GM21360 (cell line): Measurements from ENCODE around the gene PSG6.
"Not testable (repeated sequence)": the region's sequence is repeated elsewhere in the genome, so short reads cannot be mapped to it uniquely, and the experiment has no call there.

Source experiments
- ATAC-seq: cut with Tn5 transposase; IDR thresholded peaks from one replicate; pipeline ENCODE4 v1.9.1; 2021; ENCODE audit warnings: mild to moderate bottlenecking, moderate library complexity; ENCODE audit not compliant: unreplicated experiment

PSG6 gene

DNA sequence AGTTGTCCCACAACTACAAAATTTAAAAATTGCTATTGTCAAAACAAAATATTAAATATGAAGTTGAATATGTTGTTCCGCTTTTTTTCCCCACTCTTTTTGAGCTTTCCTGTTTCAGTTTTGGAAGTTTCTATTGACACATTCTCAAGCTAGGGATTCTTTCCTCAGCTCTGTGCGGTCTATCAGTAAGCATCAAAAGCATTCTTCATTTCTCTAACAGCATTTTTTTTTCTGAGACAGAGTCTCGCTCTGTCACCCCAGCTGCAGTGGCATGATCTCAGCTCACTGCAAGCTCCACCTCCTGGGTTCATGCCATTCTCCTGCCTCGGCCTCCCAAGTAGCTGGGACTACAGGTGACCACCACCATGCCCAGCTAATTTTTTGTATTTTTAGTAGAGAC, 4.8 kb downstream of the PSG6 start:
- ATAC-seq: not testable (repeated sequence)

DNA sequence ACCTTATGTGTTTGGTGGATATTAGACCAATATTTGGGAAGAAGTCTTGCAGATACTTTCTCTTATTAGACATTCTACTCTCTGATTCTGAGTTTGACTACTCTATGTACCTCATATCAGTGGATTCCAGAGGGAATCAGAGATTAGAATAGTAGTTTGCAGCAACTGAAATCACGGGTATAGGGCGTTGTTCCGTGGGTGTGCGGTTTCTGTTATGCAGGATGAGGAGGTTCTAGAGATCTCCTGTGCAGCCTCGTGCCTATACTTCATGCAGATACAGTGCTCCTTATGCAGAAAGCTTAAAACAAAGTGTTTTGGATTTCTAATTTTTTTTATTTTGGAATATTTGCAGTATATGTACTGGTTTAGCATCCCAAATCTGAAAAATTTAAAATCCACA, 6.0 kb downstream of the PSG6 start:
- ATAC-seq: not testable (repeated sequence)

DNA sequence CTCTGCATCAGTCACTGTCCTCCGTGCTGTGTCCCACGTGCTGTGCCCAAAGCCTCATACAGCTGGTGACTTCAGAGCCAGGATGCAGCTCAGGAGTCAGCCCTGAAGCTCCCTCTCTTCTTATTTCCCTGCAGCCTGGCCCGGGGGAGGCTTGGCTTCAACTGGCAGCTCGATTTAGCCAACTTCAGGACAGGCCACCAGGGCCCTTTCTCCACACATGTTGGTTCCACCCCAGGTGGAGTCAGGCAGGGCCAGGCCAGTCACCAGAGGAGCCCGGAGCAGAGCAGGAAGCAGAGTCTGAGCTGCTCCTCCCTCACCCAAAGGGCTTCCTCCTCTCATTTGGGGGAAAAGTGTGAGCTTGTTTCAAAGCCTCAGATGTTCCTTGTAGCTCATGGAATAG, 11.5 kb downstream of the PSG6 start:
- ATAC-seq: not testable (repeated sequence)

DNA sequence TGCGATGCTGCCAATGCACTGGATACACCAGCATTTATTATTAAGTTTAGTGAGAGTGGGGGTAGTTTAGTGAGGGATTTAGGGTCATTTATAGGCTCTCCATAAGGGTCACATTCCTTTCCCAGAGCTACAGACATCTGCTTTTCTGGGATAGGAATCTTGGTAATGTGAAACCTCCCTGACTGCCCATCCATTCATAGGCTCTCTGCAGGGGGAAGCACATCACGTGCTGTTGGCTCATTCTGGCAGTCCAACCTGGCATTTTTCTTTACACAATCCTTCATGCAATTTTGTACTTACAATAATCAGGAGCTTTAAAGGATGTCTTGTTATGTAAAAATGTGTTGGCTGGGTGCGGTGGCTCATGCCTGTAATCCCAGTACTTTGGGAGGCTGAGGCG, 17.1 kb downstream of the PSG6 start:
- not testable (repeated sequence) for ATAC-seq

DNA sequence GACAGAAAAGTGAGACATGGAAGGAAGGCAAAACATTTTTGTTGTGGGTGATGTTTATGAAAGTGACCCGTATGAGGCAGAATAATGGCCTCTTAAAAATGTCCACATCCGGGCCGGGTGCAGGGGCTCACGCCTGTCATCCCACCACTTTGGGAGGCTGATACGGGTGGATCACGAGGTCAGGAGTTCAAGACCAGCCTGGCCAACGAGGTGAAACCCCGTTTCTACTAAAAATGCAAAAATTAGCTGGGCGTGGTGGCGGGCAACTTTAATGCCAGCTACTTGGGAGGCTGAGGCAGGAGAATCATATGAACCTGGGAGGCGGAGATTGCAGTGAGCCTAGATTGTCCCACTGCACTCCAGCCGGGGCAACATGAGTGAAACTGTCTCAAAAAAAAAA, 18.0 kb downstream of the PSG6 start:
- not testable (repeated sequence) for ATAC-seq

DNA sequence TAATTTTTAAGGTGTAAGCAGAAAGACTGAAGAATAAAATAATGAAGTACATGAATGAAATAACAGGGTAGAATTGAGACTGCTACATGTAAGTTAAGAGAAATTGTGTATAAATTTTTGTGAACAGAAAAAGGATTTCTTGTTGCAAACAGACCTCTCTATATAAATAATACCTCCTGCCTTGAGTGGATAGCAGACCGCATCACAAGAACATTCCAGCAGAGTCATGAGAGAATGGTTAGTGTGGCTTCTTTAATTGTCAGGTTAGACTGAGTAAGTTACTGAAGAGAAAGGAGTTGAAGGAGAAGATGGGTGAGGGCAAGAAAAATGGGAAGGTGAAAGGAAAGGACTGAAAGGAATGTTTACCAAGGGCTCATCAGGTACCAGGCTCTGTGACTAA, 18.6 kb downstream of the PSG6 start:
- not testable (repeated sequence) for ATAC-seq

DNA sequence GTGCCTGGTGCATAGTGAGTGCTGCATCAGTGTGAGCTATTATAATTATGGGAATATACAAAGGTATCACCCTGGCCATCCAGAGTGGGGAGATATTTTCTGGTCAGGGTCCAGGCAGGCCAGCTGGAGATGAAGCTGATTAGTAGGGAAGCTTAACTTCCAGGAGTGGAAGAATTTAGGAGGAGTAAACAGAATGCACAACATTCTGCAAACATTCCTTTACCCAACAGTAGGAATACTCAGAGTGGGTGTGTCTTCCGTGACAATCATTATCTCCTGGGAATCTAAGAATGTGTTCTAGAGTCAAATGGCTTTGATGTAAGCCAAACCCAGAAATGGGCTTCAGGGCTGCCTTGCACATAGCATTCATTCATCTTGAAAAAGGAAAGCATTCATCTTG, 19.0 kb downstream of the PSG6 start:
- ATAC-seq: not testable (repeated sequence)

DNA sequence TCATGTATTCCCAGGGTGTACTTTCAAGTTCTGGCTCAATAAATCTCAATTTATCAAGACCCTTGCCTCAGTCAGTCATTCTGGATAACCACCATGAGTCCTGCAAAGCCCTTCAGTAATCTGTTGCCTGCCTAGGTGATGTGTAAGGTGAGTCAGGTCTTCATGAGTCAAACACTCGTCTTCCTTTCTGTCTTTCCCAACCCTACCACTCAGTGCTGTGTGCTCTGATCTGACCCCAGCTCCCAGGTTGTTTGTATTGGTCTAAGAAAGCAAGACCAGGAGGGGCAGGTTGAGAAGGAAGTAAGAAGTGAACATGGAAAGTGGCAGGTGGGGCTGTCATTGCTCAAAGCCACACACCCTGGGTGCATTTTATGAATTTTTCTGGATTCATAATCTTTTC, 20.0 kb downstream of the PSG6 start:
- not testable (repeated sequence) for ATAC-seq

DNA sequence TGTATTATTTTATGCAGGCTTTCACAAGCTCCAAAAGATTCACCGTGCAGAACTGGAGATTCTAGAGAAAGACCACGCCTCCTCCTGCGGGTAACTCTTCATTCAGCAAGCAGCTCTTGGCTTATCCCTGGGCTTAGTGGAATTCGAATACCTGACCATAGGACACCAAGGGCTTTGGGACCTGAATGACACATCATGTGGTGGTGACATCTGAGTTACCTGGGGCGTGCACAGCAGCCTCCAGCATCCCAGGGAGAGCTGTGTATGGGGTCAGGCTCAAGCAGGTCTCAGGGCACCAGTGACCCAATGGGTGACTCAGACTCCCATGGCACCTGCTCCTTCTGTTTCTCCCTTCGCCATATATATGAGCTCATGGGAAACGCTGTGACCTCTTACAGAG, 27.2 kb downstream of the PSG6 start:
- not testable (repeated sequence) for ATAC-seq

DNA sequence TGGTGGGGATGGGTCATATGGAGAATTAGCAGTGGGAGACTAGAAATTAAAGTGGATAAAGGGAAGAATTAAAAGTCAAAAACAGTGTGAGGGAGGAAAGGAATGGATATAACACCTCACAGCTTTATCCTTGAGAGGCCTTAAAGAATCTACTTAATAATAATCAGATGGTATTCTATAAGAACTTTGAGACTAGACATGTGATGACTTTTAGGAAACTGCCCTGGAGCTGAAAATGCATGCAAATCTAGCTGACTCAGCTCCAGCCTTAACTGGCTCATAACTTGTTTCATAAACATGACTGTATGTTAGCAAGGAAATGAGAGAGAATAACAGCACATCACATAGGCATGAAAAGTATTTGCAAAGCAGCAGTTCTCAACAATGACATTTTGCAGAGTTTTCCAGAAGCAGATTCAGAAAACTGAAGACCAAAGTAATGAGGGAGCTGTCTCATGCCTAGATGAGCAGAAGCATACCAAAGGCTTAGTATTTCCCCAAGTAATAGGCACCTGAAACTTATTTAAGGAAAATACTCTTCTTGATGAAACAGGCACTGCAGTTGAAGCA, 29.7 kb downstream of the PSG6 start:
- not testable (repeated sequence) for ATAC-seq

DNA sequence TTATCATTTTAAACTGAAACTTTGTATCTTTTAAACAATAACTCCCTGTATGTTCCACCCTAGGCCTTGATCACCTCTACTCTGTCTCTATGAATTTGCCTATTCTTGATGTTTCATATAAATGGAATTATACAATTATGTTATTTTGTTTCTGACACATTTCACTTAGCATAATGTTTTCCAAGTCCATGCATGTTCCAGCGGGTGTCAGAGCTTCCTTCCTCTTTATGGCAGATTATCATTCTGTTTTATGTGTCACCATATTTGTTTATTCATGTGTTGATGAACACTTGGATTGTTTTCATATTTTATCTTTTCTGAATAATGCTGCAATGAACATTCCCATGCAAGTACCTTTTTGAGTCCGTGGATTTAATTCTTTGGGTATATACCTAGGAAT, 35.0 kb downstream of the PSG6 start:
- ATAC-seq: not testable (repeated sequence)

DNA sequence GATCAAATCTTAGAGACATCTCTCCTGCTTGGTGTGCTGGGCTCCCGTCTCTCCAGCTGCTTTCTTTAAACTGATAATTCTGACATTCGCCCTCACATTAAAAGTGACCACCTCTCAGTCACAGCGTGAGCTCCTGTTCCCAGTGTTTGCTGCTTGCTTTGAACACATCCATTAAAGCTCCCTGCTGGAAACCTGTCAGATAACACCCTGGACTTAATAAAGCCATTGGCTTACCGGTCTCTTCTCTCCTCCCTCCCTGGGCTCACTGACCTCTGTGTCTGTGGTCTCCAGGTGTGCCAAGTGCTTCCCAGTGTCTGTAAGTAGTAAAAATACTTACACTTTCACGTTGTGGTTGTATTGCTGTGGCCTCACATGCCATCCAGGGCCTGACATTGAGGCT, 35.7 kb downstream of the PSG6 start:
- not testable (repeated sequence) for ATAC-seq

DNA sequence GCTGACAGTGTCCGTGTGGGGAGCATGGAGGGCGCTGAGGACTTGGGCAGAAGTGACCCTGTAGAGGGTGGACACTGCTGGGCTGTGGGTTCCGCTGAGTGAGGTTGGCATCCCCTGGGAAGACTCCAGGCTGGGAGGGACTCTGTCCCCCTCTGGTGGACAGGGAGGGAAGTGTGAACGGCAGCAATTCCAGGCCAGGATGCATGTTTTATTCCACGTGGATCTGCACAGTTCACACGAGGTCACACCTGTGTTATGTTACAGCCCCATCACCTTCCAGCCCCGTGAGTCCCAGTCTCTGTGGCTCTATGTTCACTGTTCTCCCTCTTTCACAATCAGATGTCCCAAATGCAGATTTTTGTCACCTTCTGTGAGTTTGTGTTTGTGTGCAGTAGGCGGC, 36.4 kb downstream of the PSG6 start:
- not testable (repeated sequence) for ATAC-seq

DNA sequence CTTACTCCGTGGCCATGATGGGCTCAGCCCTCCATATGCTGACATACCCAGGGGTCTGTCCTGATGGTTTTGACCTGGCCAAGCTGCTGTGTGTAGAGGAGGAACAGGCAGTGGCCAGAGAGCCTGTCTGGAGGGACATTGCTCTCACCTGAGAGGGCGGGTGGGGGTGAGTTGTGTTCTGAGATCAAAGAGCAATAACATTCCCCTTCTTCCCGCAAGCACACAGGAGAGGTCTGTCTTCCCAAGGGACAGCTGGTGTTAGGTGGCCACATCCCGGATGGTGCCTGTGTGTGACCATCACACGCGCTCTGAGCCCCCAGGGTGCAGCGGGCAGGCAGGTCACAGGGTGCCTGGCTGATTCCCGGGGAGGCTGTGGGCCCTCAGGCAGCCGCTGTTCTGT, 37.1 kb downstream of the PSG6 start:
- ATAC-seq: not testable (repeated sequence)

DNA sequence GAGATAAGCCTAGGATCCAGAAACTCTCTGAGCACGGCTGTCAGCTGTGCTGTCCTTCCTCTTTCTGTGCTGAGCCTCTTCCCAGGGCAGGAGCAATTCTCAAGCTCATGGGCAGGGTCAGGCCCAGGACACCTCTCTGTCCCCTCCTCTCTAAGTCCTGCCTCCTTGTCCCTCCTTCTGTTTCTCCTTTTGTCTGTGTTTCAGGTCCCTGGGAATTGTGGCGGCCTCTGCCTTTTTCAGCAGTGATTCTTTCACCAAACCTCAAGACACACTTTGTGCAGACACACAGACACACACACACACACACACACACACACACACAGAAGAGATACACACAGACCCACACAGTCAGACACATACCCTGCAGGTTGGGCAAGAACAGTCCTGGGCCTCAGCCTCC, 38.1 kb downstream of the PSG6 start, which contains the start of gene PSG1:
TSS of gene PSG1 (minus strand) at position 101 of the 400 bp plus-strand sequence. CDS start 132 bp downstream, outside the sequence.
- ATAC-seq: no peak

DNA sequence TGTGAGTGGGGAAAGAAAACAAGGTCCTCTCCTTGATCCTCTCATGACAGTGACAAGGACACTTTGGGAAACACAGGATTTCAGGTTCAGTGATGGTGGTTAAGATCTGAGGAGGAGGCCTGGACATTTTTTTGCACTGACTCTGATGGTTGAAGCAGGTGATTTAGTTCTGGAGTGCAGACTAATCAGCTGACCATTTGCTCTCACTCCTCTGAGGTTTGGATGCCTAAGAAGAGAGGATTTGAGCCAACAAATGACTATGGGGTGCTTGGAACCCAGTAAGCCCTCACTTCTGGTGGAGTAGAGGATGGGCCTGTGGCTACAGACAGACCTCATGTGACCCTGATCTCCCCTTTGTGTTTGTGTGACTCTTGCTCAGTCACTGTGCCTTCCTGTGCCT, 41.1 kb downstream of the PSG6 start:
- not testable (repeated sequence) for ATAC-seq

DNA sequence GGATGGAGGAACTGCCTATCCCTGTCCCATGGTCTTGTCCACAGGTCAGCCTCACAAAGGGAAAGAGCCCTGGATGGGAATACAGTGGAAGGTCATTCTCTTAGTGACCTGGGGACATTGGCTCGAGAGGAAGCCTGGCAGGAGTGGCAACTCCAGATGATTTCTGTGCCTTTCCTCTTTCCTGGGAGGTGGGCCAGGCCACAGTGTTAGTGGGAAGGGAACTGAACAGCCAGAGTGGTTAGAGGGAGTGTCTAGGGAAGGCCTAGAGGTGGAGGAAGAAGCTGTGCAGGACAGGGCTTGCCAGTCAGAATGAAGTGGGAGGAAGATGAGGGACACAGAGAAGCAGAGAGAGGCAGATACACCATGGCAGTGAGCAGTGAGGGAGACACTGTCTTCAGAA, 41.8 kb downstream of the PSG6 start:
- not testable (repeated sequence) for ATAC-seq

DNA sequence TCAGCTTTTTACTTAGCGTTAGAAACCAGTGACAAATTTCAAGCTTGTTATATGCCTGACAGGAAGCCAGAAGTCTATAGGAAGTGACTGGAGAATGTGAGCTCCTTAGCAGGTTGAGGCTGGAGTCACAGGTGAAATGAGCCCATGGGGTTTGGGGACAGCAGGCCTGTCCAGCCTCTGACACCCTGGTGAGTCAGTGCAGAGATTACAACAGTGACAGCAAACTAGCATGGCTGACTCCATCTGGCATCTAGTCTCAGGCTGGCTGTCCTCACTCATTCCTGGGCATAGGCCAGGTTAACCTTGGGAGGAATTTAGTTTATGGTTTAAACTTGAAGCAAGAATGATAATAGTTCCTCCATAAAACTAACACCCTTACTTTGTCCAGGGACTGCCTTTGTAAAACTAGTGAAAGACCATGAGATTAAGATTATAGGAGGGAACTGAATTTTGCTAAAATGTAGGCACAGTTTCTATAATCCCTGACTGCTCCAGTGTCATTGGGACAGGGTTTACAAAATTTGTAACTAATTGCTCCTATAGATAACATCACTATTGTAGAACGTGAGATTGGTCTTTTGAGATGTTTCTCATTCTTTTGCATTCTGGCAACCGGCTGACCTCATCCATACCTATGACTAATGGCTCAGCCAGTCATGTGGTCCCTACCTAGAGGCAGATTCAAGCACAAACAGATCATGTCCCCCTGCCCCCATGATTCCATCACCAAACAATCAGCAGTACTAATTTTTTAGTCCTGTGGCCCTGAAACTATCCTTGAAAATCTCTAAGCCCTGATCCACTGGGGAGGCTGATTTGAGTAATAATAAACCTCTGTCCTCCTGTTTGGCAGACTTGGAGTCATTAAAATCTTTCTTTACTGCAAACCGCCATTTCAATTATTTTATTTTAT, 42.5 kb downstream of the PSG6 start:
- not testable (repeated sequence) for ATAC-seq

DNA sequence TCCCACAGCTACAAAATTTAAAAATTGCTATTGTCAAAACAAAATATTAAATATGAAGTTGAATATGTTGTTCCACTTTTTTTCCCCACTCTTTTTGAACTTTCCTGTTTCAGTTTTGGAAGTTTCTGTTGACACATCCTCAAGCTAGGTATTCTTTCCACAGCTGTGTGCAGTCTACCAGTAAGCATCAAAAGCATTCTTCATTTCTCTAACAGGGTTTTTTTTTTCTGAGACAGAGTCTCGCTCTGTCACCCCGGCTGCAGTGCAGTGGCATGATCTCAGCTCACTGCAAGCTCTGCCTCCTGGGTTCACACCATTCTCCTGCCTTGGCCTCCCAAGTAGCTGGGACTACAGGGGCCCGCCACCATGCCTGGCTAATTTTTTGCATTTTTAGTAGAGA, 43.6 kb downstream of the PSG6 start:
- not testable (repeated sequence) for ATAC-seq

DNA sequence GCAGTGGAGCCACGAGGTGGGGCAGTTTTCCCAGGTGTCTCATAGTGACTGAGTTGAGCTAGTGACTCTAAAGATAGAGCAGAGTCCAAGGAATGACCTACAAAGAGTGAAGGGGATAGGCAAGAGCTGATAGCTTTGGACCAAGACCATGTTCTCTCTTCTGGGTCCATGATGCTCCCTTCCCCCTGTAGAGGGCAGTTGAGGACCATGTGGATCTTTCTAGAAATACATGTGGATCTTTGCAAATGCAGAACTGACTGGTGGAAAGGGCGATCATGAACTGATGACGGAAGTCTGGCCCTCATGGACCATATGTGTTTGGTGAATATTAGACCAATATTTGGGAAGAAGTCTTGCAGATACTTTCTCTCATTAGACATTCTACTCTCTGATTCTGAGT, 45.1 kb downstream of the PSG6 start:
- no peak for ATAC-seq

DNA sequence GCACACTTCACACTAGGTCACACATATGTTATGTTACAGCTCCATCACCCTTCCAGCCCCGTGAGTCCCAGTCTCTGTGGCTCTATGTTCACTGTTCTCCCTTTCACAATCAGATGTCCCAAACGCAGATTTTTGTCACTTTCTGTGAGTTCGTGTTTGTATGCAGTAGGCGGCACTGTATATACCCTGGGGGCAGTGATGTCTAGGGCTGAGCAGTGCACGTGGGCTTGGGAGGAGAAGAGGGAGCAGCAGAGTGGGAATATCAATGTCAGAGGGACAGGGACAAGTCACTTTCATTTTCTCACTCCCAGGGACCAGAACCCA, 60.2 kb downstream of the PSG6 start:
- no peak for ATAC-seq

DNA sequence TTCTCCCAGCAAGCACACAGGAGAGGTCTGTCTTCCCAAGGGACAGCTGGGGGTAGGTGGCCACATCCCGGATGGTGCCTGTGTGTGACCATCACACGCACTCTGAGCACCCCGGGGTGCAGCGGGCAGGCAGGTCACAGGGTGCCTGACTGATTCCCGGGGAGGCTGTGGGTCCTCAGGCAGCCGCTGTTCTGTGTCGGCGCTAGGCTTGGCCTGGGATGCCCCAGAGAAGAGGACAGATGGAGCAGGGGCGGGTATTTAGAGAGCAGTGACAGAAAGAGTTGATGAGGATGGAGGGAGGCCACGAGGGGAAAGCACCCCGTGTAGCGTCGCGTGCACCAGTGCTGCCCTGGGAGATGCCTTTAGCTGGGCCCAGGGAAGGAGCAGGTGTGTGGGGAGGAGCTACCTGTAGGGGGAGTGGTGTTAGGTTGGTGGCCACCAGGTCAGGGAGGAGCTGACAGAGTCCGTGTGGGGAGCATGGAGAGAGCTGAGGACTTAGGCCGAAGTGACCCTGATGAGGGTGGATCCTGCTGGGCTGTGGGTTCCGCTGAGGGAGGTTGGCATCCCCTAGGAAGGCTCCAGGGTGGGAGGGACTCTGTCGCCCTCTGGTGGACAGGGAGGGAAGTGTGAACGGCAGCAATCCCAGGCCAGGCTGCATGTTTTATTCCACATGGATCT, 60.7 kb downstream of the PSG6 start:
- not testable (repeated sequence) for ATAC-seq
